Kidney tubule cell (primary cell): Measurements from ENCODE around the gene BOLA3.
"Not testable (repeated sequence)": the region's sequence is repeated elsewhere in the genome, so short reads cannot be mapped to it uniquely, and the experiment has no call there.

ENCODE experiments used
- DNase-seq: peaks from one replicate; pipeline ENCODE4 v3.0.0-alpha.2; 2018; ENCODE audit warnings: low spot score

BOLA3 gene

DNA sequence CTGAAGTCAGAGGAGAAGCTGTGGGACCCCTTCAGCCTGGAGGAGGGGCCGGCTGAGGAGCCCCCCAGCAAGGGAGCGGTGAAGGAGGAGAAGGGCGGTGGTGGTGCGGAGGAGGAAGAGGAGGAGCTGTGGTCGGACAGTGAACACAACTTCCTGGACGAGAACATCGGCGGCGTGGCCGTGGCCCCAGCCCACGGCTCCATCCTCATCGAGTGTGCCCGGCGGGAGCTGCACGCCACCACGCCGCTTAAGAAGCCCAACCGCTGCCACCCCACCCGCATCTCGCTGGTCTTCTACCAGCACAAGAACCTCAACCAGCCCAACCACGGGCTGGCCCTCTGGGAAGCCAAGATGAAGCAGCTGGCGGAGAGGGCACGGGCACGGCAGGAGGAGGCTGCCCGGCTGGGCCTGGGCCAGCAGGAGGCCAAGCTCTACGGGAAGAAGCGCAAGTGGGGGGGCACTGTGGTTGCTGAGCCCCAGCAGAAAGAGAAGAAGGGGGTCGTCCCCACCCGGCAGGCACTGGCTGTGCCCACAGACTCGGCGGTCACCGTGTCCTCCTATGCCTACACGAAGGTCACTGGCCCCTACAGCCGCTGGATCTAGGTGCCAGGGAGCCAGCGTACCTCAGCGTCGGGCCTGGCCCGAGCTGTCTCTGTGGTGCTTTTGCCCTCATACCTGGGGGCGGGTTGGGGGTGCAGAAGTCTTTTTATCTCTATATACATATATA, 46.0 kb downstream of the BOLA3 start:
- no peak for DNase-seq

GRCh38 chr2:74100254-74101216, 47.2 kb downstream of the BOLA3 start:
- no peak for DNase-seq

DNA sequence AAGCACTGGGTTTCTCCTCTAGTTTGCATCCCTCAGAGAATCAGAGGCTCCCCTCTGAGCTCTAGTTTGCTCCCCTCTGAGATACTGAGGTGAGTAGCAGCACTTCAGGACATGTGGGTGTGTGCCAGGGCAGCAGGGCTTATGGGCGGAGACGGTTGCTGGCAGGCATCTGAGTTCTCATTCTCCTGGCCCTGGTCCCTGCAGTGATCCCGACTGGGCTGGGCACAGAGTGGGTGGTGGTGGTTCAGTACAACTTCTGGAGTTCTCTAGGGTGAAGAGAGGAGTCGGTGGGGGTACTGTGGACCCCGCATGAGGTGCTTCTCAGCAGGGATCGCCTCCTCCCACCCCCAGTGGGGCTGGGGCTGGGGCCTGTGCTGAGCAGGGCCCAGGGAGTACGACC, 47.9 kb downstream of the BOLA3 start:
- DNase-seq: no peak

DNA sequence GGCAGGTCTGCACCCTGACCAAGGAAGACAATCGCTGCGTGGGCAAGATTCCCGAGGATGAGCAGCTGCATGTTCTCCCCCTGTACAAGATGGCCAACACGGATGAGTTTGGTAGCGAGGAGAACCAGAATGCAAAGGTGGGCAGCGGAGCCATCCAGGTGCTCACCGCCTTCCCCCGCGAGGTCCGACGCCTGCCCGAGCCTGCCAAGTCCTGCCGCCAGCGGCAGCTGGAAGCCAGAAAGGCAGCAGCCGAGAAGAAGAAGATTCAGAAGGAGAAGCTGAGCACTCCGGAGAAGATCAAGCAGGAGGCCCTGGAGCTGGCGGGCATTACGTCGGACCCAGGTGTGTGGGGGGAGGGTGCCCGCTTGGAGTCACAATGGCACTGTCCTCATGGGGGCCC, 48.4 kb downstream of the BOLA3 start:
- no peak for DNase-seq

DNA sequence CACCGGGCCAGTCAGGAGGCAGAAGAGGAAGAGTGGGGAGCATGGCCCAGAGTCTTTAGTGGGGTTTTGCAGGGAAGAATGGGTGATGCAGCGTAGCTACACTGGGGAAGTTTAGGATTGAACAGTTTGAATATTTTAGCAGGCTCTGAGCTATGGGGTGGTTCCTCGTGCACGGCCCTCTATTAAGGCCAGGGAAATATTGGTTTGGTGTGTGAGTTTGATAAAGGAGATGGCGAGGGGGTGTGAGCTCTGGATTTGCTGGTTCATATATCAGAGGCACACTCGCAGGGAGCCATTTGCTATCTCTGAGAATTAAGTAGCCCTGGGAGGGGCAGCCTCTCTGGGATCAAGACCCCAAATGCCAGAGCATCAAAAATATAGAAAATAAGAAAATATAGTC, 50.1 kb downstream of the BOLA3 start:
- DNase-seq: no peak

- DNase-seq: no peak
Measured at GRCh38 chr2:74096052-74096451, 51.7 kb downstream of the BOLA3 start.

- no peak for DNase-seq
Measured at GRCh38 chr2:74095632-74096031, 52.1 kb downstream of the BOLA3 start.

DNA sequence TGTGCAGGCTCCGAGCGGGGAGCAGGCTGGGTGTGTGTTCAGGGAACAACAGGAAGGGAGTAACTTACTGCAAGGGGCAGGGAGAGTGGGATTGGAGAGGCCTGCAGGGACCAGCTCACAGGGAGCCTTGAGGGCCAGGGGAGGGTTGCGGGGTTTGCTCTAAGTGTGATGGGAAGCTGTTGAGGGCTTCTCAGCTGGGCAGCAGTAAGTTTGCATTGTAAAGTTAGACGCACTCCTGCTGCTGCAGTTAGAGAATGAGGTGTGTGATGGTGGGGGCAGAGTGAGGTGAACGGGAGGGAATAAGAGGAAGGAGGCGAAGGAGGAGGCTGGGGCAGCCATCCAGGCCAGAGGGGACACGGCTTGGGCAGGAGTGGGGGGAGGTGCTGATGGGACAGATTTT, 53.4 kb downstream of the BOLA3 start:
- DNase-seq: no peak

- no peak for DNase-seq
Measured at GRCh38 chr2:74093840-74094239, 53.9 kb downstream of the BOLA3 start.

DNA sequence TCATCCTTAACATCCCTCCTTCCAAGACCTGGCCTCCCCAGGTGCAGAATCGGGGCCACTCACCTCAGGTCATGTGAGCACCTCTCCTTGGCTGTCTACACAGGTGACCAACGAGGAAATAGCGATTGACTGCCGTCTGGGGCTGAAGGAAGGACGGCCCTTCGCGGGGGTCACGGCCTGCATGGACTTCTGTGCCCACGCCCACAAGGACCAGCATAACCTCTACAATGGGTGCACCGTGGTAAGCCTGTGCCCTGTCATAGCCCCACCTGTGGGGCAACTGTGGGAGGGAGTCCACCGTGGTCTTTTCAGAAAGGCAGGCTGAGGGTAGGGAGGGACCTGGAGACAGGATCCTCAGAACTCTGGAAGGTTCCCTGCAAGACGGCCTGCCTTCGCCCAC, 54.3 kb downstream of the BOLA3 start:
- DNase-seq: no peak

- DNase-seq: no peak
Measured at GRCh38 chr2:74092275-74092674, 55.4 kb downstream of the BOLA3 start.

DNA sequence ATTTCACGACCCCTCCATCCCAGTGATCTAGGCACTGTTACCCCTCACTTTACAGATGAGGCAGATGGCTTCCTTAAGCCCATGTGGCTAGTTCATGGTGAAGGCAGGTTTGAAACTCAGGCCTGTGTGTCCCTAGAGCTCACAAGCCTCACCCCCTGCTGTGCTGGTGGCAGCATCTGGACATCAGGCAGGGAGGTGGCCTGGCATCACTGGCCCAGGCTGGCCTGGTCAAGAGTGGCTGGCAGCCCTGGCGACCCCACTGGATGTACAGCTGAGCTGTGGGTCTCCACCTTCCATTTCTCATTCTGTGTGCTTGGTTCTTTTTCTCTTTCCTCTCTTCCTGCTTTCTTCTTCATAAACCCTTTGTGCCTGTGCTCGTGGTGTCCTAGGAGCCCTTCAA, 56.3 kb downstream of the BOLA3 start:
- DNase-seq: no peak

DNA sequence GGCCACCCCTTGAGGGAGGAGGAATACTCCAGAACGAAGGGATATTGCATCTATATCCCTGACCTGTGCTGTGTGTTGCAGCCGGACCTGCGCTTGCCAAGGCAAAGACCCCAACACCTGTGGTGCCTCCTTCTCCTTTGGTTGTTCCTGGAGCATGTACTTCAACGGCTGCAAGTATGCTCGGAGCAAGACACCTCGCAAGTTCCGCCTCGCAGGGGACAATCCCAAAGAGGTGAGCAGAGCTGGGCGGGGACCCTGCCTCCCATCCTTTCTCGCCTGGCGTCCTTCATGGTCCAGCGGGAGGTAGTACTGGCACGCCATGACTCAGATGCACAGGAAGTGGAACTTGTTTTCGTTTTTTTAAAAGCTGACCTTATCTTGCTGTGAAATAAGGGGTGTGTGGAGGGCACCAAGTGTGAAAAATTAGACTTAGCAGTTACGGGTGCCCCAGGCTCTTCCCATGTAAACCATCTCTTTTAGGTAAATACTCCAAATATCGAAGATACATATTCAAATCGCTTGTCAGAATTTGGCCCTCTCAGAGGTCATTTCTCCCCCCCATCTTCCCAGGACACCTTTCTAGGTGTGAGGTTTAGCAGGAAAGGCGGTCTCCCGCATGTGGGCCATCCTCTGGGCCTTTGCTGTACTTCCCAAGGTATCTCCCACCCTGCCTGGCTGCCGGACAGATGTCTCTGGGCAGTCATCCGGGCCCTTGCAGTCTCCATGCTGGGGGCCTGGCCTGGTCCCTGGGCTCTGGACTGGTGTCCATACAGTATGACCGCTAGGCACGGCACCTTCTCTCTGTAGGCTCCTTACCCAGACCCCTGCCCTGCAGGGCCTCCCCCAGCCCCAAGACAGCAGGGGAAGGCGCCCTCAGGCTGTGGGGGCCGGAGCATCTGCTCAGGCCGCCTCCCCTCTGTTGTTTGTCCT, 57.6 kb downstream of the BOLA3 start:
- DNase-seq: no peak

DNA sequence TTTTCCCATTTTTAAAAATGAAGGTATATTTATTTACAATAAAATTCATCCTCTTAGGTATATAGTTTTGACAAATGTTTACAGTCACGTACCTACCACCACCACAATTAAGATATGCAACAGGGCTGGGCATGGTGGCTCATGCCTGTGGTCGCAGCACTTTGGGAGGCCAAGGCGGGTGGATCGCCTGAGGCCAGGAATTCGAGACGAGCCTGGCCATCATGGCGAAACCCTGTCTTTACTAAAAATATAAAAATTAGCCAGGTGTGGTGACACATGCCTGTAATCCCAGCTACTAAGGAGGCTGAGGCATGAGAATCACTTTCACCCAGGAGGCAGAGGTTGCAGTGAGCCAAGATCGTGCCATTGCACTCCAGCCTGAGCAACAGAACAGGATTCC, 59.0 kb downstream of the BOLA3 start:
- DNase-seq: not testable (repeated sequence)

GRCh38 chr2:74087696-74088095, 60.0 kb downstream of the BOLA3 start:
- DNase-seq: no peak

GRCh38 chr2:74086021-74086420, 61.7 kb downstream of the BOLA3 start:
- DNase-seq: no peak
